GM19328 (cell line): ENCODE measurements around the gene PANK3.
"Not testable (repeated sequence)": the region's sequence is repeated elsewhere in the genome, so short reads cannot be mapped to it uniquely, and the experiment has no call there.

Source experiments
- ATAC-seq: cut with Tn5 transposase; IDR thresholded peaks from one replicate; pipeline ENCODE4 v1.9.1; 2021; ENCODE audit warnings: mild to moderate bottlenecking, moderate library complexity; ENCODE audit not compliant: unreplicated experiment

Gene PANK3

GRCh38 chr5:168553377-168554130, 25.6 kb downstream of the PANK3 start:
- no peak for ATAC-seq

GRCh38 chr5:168552146-168552545, 27.0 kb downstream of the PANK3 start:
- no peak for ATAC-seq

GRCh38 chr5:168550656-168551055, 28.5 kb downstream of the PANK3 start:
- no peak for ATAC-seq

GRCh38 chr5:168549554-168549953, 29.6 kb downstream of the PANK3 start:
- ATAC-seq = no peak

- no peak for ATAC-seq
These were observed 42.0 kb downstream of the PANK3 start for GRCh38 chr5:168537176-168537575.

GRCh38 chr5:168534351-168534750, 44.8 kb downstream of the PANK3 start:
- ATAC-seq = not testable (repeated sequence)

GRCh38 chr5:168531987-168532864, 46.9 kb downstream of the PANK3 start:
- ATAC-seq = no peak

GRCh38 chr5:168531191-168531590, 48.0 kb downstream of the PANK3 start:
- no peak for ATAC-seq

- no peak for ATAC-seq
These were observed 48.5 kb downstream of the PANK3 start for GRCh38 chr5:168530621-168531150.

GRCh38 chr5:168529374-168530234, 49.6 kb downstream of the PANK3 start:
- ATAC-seq = no peak

- no peak for ATAC-seq
These were observed 50.4 kb downstream of the PANK3 start, which contains the start of gene FBLL1 for GRCh38 chr5:168528521-168529373. Gene FBLL1 (plus strand): TSS chr5:168529305. CDS start chr5:168529505, 200 bp downstream.

GRCh38 chr5:168527756-168528295, 51.3 kb downstream of the PANK3 start:
- ATAC-seq = no peak

GRCh38 chr5:168525856-168526255, 53.3 kb downstream of the PANK3 start:
- ATAC-seq = no peak

- ATAC-seq = no peak
These were observed 65.2 kb downstream of the PANK3 start for GRCh38 chr5:168513861-168514428.

GRCh38 chr5:168502563-168503237, 76.5 kb downstream of the PANK3 start:
- no peak for ATAC-seq
